Liver (tissue), 3 donors: ENCODE results near the gene BTBD9.

ENCODE experiments used
- ATF3 ChIP-seq: IDR thresholded peaks from 2 replicates; pipeline ENCODE4 v1.6.1; 2016; ENCODE audit warnings: antibody characterized with exemption
- CTCF ChIP-seq: fragments of 150-350 bp; IDR thresholded peaks from 2 replicates; pipeline ENCODE4 v1.5.1; 2017; ENCODE audit warnings: improper control_type of control experiment, low read depth, low read length; ENCODE audit not compliant: missing input control
- EGR1 ChIP-seq, 2 donors: IDR thresholded peaks; 2 replicates each; pipeline ENCODE4 v1.6.1; 2016 to 2018; ENCODE audit warnings: antibody characterized with exemption in 2 of 2, low read depth in 2 of 2
- GABPA ChIP-seq, 2 donors: IDR thresholded peaks in 1 of 2; conservative IDR thresholded peaks in 1 of 2; 2 replicates each; pipeline ENCODE4 v1.6.1; 2016; ENCODE audit warnings: antibody characterized with exemption in 2 of 2, mild to moderate bottlenecking in 1 of 2, moderate library complexity in 1 of 2
- JUND ChIP-seq, 2 donors: IDR thresholded peaks; 2 replicates each; pipeline ENCODE4 v1.6.1; 2016; ENCODE audit warnings: antibody characterized with exemption in 2 of 2
- MAX ChIP-seq: IDR thresholded peaks from 2 replicates; pipeline ENCODE4 v1.6.1; 2016; ENCODE audit warnings: antibody characterized with exemption
- RAD21 ChIP-seq, 2 donors: IDR thresholded peaks; 2 replicates each; pipeline ENCODE4 v1.6.1; 2016; ENCODE audit warnings: antibody characterized with exemption in 2 of 2, mild to moderate bottlenecking in 2 of 2
- REST ChIP-seq: IDR thresholded peaks from 2 replicates; pipeline ENCODE4 v1.6.1; 2016; ENCODE audit warnings: antibody characterized with exemption, mild to moderate bottlenecking
- RXRA ChIP-seq, 2 donors: IDR thresholded peaks; 2 replicates each; pipeline ENCODE4 v1.6.1; 2017 to 2018; ENCODE audit warnings: antibody characterized with exemption in 2 of 2, mild to moderate bottlenecking in 1 of 2
- YY1 ChIP-seq: IDR thresholded peaks from 2 replicates; pipeline ENCODE4 v1.6.1; 2016; ENCODE audit warnings: antibody characterized with exemption, mild to moderate bottlenecking
- ZBTB33 ChIP-seq: IDR thresholded peaks from 2 replicates; pipeline ENCODE4 v1.6.1; 2016; ENCODE audit warnings: antibody characterized with exemption
- donor health status: healthy.
- donor health status: healthy.

GRCh38 chr6:38239719-38240451, 399.8 kb downstream of the BTBD9 start:
- no peak for TF ChIP-seq MAX
- no peak for TF ChIP-seq GABPA (IDR thresholded peaks at IDR 0.05 in 1 of 2, conservative IDR thresholded peaks at IDR 0.05 in 1 of 2)
- TF ChIP-seq EGR1 (IDR thresholded peaks at IDR 0.05; ENCODE audit: low read depth in 2 of 2), result no peak
- TF ChIP-seq CTCF, result no peak
- TF ChIP-seq REST, result no peak
- no peak for TF ChIP-seq RXRA (IDR thresholded peaks at IDR 0.05)
- TF ChIP-seq ATF3, result no peak
- no peak for TF ChIP-seq RAD21 (IDR thresholded peaks at IDR 0.05)
- TF ChIP-seq ZBTB33, result no peak
- no peak for TF ChIP-seq YY1
- no peak for TF ChIP-seq JUND (IDR thresholded peaks at IDR 0.05)
